Endometrial microvascular endothelial cells (primary cell): ENCODE measurements around the gene PDE3A. TPM values are rescaled to one million over a fixed set of nuclear protein-coding genes. Genes with fewer than 3 reads are reported as not detected.
"Not testable (repeated sequence)": the region's sequence is repeated elsewhere in the genome, so short reads cannot be mapped to it uniquely, and the experiment has no call there.

Source experiments
- in situ Hi-C: cut with HindIII; loops from 2 replicates; pipeline ENCODE4 v1.10.0; 2017; ENCODE audit warnings: low sequenced_read_pairs, low pct_unique_long_range_greater_than_20kb; ENCODE audit errors: inconsistent ontology term
- total RNA-seq: library from RNA; depleted of rRNA; stranded (reverse); fragments of >200 nt; gene quantifications from one replicate; pipeline ENCODE4 v1.2.3, GENCODE V29; 2015; ENCODE audit errors: inconsistent ontology term

The PDE3A gene
- total RNA-seq = 8.2 TPM

- in situ Hi-C loops = loop anchor here (25.0 kb wide), 1 partner anchor 631 kb away; no protein-coding TSS in a partner anchor
Observed at GRCh38 chr12:20368114-20368650, at the start of gene PDE3A. Gene PDE3A, plus strand, starts transcription at chr12:20368537. Its CDS starts 748 bp downstream, at chr12:20369285.

- in situ Hi-C loops = no loop called here
Observed at GRCh38 chr12:20319366-20319765, 49.0 kb upstream of the PDE3A start.

- in situ Hi-C loops = no loop called here
Observed at GRCh38 chr12:20320552-20320951, 47.8 kb upstream of the PDE3A start.

GRCh38 chr12:20330826-20331505 lies 37.4 kb upstream of the PDE3A start:
- in situ Hi-C loops = not testable (repeated sequence)

- in situ Hi-C loops = no loop called here
Observed at GRCh38 chr12:20339060-20339459, 29.3 kb upstream of the PDE3A start.

- in situ Hi-C loops = no loop called here
Observed at GRCh38 chr12:20342111-20342510, 26.2 kb upstream of the PDE3A start.

- in situ Hi-C loops = no loop called here
Observed at GRCh38 chr12:20345866-20346265, 22.5 kb upstream of the PDE3A start.

- in situ Hi-C loops = loop anchor here (25.0 kb wide), 1 partner anchor 613 kb away; no protein-coding TSS in a partner anchor
Observed at GRCh38 chr12:20350026-20350425, 18.3 kb upstream of the PDE3A start.

GRCh38 chr12:20350495-20350894 lies 17.8 kb upstream of the PDE3A start:
- in situ Hi-C loops = loop anchor here (25.0 kb wide), 1 partner anchor 613 kb away; no protein-coding TSS in a partner anchor

- in situ Hi-C loops = loop anchor here (25.0 kb wide), 1 partner anchor 614 kb away; no protein-coding TSS in a partner anchor
Observed at GRCh38 chr12:20351406-20351805, 16.9 kb upstream of the PDE3A start.

GRCh38 chr12:20356048-20356447 lies 12.3 kb upstream of the PDE3A start:
- in situ Hi-C loops = loop anchor here (25.0 kb wide), 1 partner anchor 619 kb away; no protein-coding TSS in a partner anchor

- in situ Hi-C loops = loop anchor here (25.0 kb wide), 1 partner anchor 623 kb away; no protein-coding TSS in a partner anchor
Observed at GRCh38 chr12:20360407-20360806, 7.9 kb upstream of the PDE3A start.

GRCh38 chr12:20361416-20361815 lies 6.9 kb upstream of the PDE3A start:
- in situ Hi-C loops = loop anchor here (25.0 kb wide), 1 partner anchor 624 kb away; no protein-coding TSS in a partner anchor

GRCh38 chr12:20364501-20364900 lies 3.8 kb upstream of the PDE3A start:
- in situ Hi-C loops = loop anchor here (25.0 kb wide), 1 partner anchor 627 kb away; no protein-coding TSS in a partner anchor

GRCh38 chr12:20366776-20367409 lies 1.4 kb upstream of the PDE3A start:
- in situ Hi-C loops = loop anchor here (25.0 kb wide), 1 partner anchor 630 kb away; no protein-coding TSS in a partner anchor

GRCh38 chr12:20367583-20368113 lies 689 bp upstream of the PDE3A start:
- in situ Hi-C loops = loop anchor here (25.0 kb wide), 1 partner anchor 630 kb away; no protein-coding TSS in a partner anchor

- in situ Hi-C loops = loop anchor here (25.0 kb wide), 1 partner anchor 631 kb away; no protein-coding TSS in a partner anchor
Observed at GRCh38 chr12:20368651-20369304, 441 bp downstream of the PDE3A start.

GRCh38 chr12:20369305-20370013 lies 1.1 kb downstream of the PDE3A start:
- in situ Hi-C loops = loop anchor here (25.0 kb wide), 1 partner anchor 632 kb away; no protein-coding TSS in a partner anchor
